ENCODE results near the gene ACOX3.

ACOX3 gene

DNA sequence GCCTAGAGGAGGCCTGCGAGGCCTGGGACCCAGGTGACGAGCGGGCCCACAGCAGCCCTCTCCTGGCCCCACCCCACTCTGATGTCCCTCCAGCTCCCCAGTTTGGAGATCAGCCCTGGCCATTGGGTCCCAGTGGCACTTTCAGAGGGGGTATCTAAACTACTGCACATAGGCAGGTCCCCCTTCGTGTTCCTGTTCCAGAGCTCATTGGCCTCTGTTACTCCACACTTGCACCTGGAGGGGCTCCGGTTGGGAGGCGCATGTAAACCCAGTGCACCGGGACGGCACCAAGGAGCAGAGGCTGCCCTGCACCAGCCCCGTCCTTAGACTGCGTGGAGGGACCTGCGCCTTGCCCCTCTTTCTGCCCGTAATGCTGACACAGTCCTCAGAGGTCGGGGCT is 34.3 kb upstream of the ACOX3 start:
- no peaks in the 10 kb centered on the region for H3K9me3 ChIP-seq (ENCODE audit: control insufficient read depth in 5 of 5, low read length in 5 of 5)
- no peak overlapping the region for H3K4me3 ChIP-seq (ENCODE audit: low read depth in 1 of 5, low read length in 5 of 5)
- no peaks in the 10 kb centered on the region for H3K27me3 ChIP-seq (ENCODE audit: control insufficient read depth in 5 of 5, insufficient read depth in 4 of 5, low read length in 5 of 5)
- peaks cover 2 to 23% (median 17%) of the 10 kb centered on the region in 5 donors for H3K4me1 ChIP-seq (ENCODE audit: control insufficient read depth in 5 of 5, insufficient read depth in 5 of 5, low read length in 5 of 5)
- no peak overlapping the region for H3K9ac ChIP-seq (ENCODE audit: low read length in 5 of 5)
- peaks cover 0 to 47% (median 35%) of the 10 kb centered on the region in 5 donors for H3K36me3 ChIP-seq (ENCODE audit: control insufficient read depth in 5 of 5, insufficient read depth in 5 of 5, low read length in 5 of 5)
- H3K27ac ChIP-seq (ENCODE audit: low read depth, low read length): no peak overlapping the region

- no peak overlapping the region for H3K9ac ChIP-seq (ENCODE audit: low read length in 5 of 5)
- H3K27me3 ChIP-seq (ENCODE audit: control insufficient read depth in 5 of 5, insufficient read depth in 4 of 5, low read length in 5 of 5): no peaks in the 10 kb centered on the region
- H3K4me3 ChIP-seq (ENCODE audit: low read depth in 1 of 5, low read length in 5 of 5): no peak overlapping the region
- no peaks in the 10 kb centered on the region for H3K9me3 ChIP-seq (ENCODE audit: control insufficient read depth in 5 of 5, low read length in 5 of 5)
- peaks cover 0 to 54% (median 43%) of the 10 kb centered on the region in 5 donors for H3K36me3 ChIP-seq (ENCODE audit: control insufficient read depth in 5 of 5, insufficient read depth in 5 of 5, low read length in 5 of 5)
- peaks cover 2 to 23% (median 17%) of the 10 kb centered on the region in 5 donors for H3K4me1 ChIP-seq (ENCODE audit: control insufficient read depth in 5 of 5, insufficient read depth in 5 of 5, low read length in 5 of 5)
- peak overlapping the region; percentile 50 for H3K27ac ChIP-seq (ENCODE audit: low read depth, low read length)
These were observed 33.5 kb upstream of the ACOX3 start for GRCh38 chr4:8473920-8474590.

- H3K4me1 ChIP-seq (ENCODE audit: control insufficient read depth in 5 of 5, insufficient read depth in 5 of 5, low read length in 5 of 5): peaks cover 2 to 23% (median 17%) of the 10 kb centered on the region in 5 donors
- peak overlapping the region in 3 of 5 donors; percentile 1 to 26 (median 14) for H3K9ac ChIP-seq (ENCODE audit: low read length in 5 of 5)
- no peak overlapping the region for H3K4me3 ChIP-seq (ENCODE audit: low read depth in 1 of 5, low read length in 5 of 5)
- peak overlapping the region; percentile 50 for H3K27ac ChIP-seq (ENCODE audit: low read depth, low read length)
- no peaks in the 10 kb centered on the region for H3K27me3 ChIP-seq (ENCODE audit: control insufficient read depth in 5 of 5, insufficient read depth in 4 of 5, low read length in 5 of 5)
- H3K9me3 ChIP-seq (ENCODE audit: control insufficient read depth in 5 of 5, low read length in 5 of 5): no peaks in the 10 kb centered on the region
- peaks cover 0 to 60% (median 46%) of the 10 kb centered on the region in 5 donors for H3K36me3 ChIP-seq (ENCODE audit: control insufficient read depth in 5 of 5, insufficient read depth in 5 of 5, low read length in 5 of 5)
These were observed 32.8 kb upstream of the ACOX3 start for GRCh38 chr4:8473198-8473919.

GRCh38 chr4:8472689-8473197 is 32.2 kb upstream of the ACOX3 start:
- Histone ChIP-seq H3K4me3 (ENCODE audit: low read depth in 1 of 5, low read length in 5 of 5) (no peak overlapping the region), H3K36me3 (ENCODE audit: control insufficient read depth in 5 of 5, insufficient read depth in 5 of 5, low read length in 5 of 5) (peaks cover 0 to 63% (median 50%) of the 10 kb centered on the region in 5 donors), H3K27ac (ENCODE audit: low read depth, low read length) (peak overlapping the region; percentile 50), H3K4me1 (ENCODE audit: control insufficient read depth in 5 of 5, insufficient read depth in 5 of 5, low read length in 5 of 5) (peaks cover 2 to 23% (median 17%) of the 10 kb centered on the region in 5 donors), H3K27me3 (ENCODE audit: control insufficient read depth in 5 of 5, insufficient read depth in 4 of 5, low read length in 5 of 5) (no peaks in the 10 kb centered on the region), H3K9me3 (ENCODE audit: control insufficient read depth in 5 of 5, low read length in 5 of 5) (no peaks in the 10 kb centered on the region), H3K9ac (ENCODE audit: low read length in 5 of 5) (peak overlapping the region in 4 of 5 donors; percentile 1 to 53 (median 22))

DNA sequence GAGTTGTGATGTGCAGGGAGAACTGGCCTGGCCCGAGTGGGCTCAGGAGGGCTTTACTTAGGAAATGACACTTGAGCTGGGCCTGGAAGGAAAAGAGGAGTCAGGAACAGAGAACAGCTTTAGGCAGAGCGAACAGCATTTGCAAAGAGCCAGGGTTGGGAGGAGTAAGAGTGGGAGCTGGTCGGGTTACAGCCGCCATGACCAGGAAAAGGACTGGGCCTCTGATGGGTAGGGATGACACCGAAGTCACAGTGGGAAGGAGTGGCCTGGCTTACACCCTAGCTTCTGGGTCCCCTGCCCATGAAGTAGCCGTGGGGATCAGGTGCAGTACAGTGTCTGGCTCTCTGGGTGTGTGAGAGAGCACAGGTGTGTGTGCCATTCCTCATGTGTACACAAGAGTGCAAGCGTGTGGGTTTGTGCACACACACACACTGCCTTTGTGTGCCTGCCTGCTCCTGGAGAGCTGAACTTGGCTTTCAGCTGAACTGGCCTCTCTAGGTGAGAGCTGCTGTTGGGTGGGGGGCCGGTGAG is 31.7 kb upstream of the ACOX3 start:
- peak overlapping the region; percentile 10 for H3K27ac ChIP-seq (ENCODE audit: low read depth, low read length)

DNA sequence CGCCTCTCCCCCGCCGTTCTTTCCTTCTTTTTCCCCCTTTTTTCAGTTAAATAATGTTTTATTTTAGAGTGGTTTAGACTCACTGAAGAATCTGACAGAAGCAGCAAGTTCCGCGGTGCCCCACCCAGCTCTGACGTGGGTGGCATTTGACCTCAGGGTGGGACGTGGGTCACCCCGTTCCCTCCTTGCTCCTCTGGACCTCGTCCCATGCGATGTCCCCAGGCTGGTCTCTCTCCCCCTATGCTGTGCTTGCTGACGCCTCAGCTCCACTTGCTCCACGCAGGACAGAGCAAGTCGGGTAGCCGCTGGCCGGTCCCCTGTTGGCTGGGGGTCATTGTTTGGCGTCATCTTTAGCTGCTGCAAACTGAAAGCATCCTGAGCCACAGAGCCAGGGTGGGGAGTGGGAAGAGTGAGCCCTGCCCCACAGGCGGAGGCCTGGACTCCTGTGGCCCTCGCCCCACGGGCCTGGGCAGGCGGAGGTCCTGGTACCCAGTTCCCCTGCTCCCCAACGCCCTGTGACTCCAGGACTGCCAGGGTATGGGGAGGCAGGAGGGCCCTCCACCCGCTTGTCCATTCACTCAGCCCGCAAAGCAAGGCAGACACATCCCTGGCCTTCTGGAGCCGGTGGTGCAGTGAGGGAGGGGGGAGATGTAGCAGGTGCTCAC is 30.8 kb upstream of the ACOX3 start:
- Histone ChIP-seq H3K27ac (ENCODE audit: low read depth, low read length) (no peak overlapping the region), H3K36me3 (ENCODE audit: control insufficient read depth in 5 of 5, insufficient read depth in 5 of 5, low read length in 5 of 5) (peaks cover 0 to 63% (median 52%) of the 10 kb centered on the region in 5 donors)

More for the DNA sequence above, 31.7 kb upstream of the ACOX3 start:
- Histone ChIP-seq H3K4me1 (ENCODE audit: control insufficient read depth in 5 of 5, insufficient read depth in 5 of 5, low read length in 5 of 5) (peaks cover 2 to 23% (median 17%) of the 10 kb centered on the region in 5 donors), H3K36me3 (ENCODE audit: control insufficient read depth in 5 of 5, insufficient read depth in 5 of 5, low read length in 5 of 5) (peaks cover 0 to 63% (median 53%) of the 10 kb centered on the region in 5 donors), H3K4me3 (ENCODE audit: low read depth in 1 of 5, low read length in 5 of 5) (no peak overlapping the region), H3K9ac (ENCODE audit: low read length in 5 of 5) (peak overlapping the region in 2 of 5 donors; percentile 18 to 53), H3K9me3 (ENCODE audit: control insufficient read depth in 5 of 5, low read length in 5 of 5) (no peaks in the 10 kb centered on the region), H3K27me3 (ENCODE audit: control insufficient read depth in 5 of 5, insufficient read depth in 4 of 5, low read length in 5 of 5) (no peaks in the 10 kb centered on the region)

DNA sequence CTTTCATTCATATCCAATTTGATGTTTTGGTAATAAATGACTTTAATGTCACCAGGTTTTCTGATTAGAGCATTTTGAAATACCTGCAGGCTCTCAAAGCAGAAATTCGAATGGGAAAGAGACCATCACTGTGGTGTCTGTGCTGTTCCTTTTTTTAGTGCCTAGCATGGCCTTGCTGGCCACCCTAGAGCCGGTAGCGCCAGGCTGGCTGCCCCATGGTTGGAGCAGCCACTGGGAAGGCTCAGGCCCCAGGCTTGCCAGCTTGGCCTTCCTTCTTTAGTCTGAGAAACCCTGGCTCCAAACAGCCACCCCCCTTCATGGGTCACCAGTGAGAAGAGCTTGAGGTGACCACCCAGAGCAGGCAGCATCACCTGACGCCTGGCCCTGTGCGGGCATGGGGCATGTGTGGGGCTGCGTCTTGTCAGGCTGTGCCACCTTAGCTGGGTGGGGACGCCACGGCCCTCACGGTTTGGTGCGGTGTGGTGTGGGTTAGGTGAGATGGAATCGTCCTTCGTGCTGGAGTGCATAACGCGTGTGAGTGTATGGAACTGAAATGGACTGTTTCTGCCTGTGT is 30.0 kb upstream of the ACOX3 start:
- Histone ChIP-seq H3K9me3 (ENCODE audit: control insufficient read depth in 5 of 5, low read length in 5 of 5) (no peaks in the 10 kb centered on the region), H3K9ac (ENCODE audit: low read length in 5 of 5) (no peak overlapping the region), H3K4me3 (ENCODE audit: low read depth in 1 of 5, low read length in 5 of 5) (no peak overlapping the region), H3K4me1 (ENCODE audit: control insufficient read depth in 5 of 5, insufficient read depth in 5 of 5, low read length in 5 of 5) (peaks cover 2 to 27% (median 19%) of the 10 kb centered on the region in 5 donors), H3K36me3 (ENCODE audit: control insufficient read depth in 5 of 5, insufficient read depth in 5 of 5, low read length in 5 of 5) (peaks cover 0 to 63% (median 52%) of the 10 kb centered on the region in 5 donors), H3K27ac (ENCODE audit: low read depth, low read length) (no peak overlapping the region), H3K27me3 (ENCODE audit: control insufficient read depth in 5 of 5, insufficient read depth in 4 of 5, low read length in 5 of 5) (no peaks in the 10 kb centered on the region)

More for the DNA sequence above, 30.8 kb upstream of the ACOX3 start:
- no peak overlapping the region for H3K4me3 ChIP-seq (ENCODE audit: low read depth in 1 of 5, low read length in 5 of 5)
- H3K9me3 ChIP-seq (ENCODE audit: control insufficient read depth in 5 of 5, low read length in 5 of 5): no peaks in the 10 kb centered on the region
- H3K27me3 ChIP-seq (ENCODE audit: control insufficient read depth in 5 of 5, insufficient read depth in 4 of 5, low read length in 5 of 5): no peaks in the 10 kb centered on the region
- peaks cover 2 to 23% (median 17%) of the 10 kb centered on the region in 5 donors for H3K4me1 ChIP-seq (ENCODE audit: control insufficient read depth in 5 of 5, insufficient read depth in 5 of 5, low read length in 5 of 5)
- no peak overlapping the region for H3K9ac ChIP-seq (ENCODE audit: low read length in 5 of 5)

DNA sequence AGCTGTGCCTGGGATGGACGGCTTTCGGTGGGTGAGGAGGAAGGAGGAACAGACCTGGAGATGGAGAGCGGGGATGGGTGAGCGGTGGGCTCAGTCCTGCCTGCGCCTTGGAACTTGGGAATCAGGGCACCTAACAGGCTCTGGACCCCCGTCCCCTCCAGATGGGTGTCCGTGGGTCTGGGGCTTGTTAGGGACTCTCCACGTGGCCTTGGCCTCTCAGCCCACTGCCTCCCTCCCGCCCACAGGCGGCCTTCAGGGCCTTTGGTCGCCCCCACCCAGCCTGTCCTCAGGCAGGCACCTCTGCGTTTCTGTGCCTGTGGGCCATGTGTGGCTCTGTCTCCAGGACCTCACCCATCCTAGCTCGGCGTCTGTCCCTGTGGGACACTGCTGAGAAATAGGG is 29.0 kb upstream of the ACOX3 start:
- no peak overlapping the region for H3K27ac ChIP-seq (ENCODE audit: low read depth, low read length)
- H3K4me3 ChIP-seq (ENCODE audit: low read depth in 1 of 5, low read length in 5 of 5): no peak overlapping the region
- peaks cover 0 to 64% (median 57%) of the 10 kb centered on the region in 5 donors for H3K36me3 ChIP-seq (ENCODE audit: control insufficient read depth in 5 of 5, insufficient read depth in 5 of 5, low read length in 5 of 5)
- H3K4me1 ChIP-seq (ENCODE audit: control insufficient read depth in 5 of 5, insufficient read depth in 5 of 5, low read length in 5 of 5): peaks cover 2 to 28% (median 21%) of the 10 kb centered on the region in 5 donors
- H3K9me3 ChIP-seq (ENCODE audit: control insufficient read depth in 5 of 5, low read length in 5 of 5): no peaks in the 10 kb centered on the region
- H3K27me3 ChIP-seq (ENCODE audit: control insufficient read depth in 5 of 5, insufficient read depth in 4 of 5, low read length in 5 of 5): no peaks in the 10 kb centered on the region
- no peak overlapping the region for H3K9ac ChIP-seq (ENCODE audit: low read length in 5 of 5)

DNA sequence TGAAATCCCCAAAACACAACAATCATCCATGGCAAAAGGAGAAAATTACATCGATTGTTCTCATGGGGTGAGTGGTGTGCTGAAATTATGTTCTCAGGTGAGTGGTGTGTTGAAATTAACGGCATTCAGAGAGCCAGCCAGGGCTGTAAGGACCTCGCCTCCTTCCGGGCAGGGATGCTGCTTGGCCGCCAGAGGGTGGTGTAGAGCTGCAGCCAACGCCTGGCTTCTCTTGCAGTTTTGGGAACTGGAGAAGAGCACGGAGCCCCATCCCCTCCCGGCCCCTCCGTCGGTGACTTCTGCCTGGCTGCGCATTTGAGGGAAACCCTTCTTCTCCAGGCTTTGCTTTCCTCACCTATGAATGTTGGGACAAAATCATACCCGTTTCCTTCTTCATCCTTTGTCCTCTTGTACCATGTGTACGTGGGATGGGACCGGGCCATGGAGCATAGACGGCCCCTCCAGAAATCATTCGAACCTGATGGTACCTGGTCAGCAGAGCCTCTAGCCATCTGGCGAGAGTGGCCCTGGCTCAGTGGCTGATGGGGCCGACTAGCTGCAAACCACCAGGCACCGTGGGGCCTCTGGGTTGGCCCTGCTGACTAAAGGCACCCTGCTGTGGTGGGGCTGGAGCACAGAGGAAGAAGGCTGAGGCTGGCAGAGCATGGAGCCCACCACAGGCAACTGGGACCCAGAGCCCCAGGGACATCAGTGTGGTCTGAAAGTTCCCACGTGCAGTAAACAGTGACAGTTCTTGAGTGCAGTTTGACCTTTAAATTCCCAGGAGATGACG is 28.4 kb upstream of the ACOX3 start:
- no peak overlapping the region for H3K27ac ChIP-seq (ENCODE audit: low read depth, low read length)
- H3K4me1 ChIP-seq (ENCODE audit: control insufficient read depth in 5 of 5, insufficient read depth in 5 of 5, low read length in 5 of 5): peaks cover 2 to 25% (median 21%) of the 10 kb centered on the region in 5 donors
- peaks cover 0 to 67% (median 62%) of the 10 kb centered on the region in 5 donors for H3K36me3 ChIP-seq (ENCODE audit: control insufficient read depth in 5 of 5, insufficient read depth in 5 of 5, low read length in 5 of 5)
- H3K27me3 ChIP-seq (ENCODE audit: control insufficient read depth in 5 of 5, insufficient read depth in 4 of 5, low read length in 5 of 5): no peaks in the 10 kb centered on the region
- no peak overlapping the region for H3K4me3 ChIP-seq (ENCODE audit: low read depth in 1 of 5, low read length in 5 of 5)
- H3K9ac ChIP-seq (ENCODE audit: low read length in 5 of 5): no peak overlapping the region
- no peaks in the 10 kb centered on the region for H3K9me3 ChIP-seq (ENCODE audit: control insufficient read depth in 5 of 5, low read length in 5 of 5)
